Measurements from ENCODE around the gene HIGD1B. TPM values are rescaled to one million over a fixed set of nuclear protein-coding genes. Genes with fewer than 3 reads are reported as not detected.

HIGD1B gene
- total and polyA plus RNA-seq, 2 of the 13 experiments (the other 11 are each of a cell fraction or from before 2014, with no cell fraction given) = not detected

DNA sequence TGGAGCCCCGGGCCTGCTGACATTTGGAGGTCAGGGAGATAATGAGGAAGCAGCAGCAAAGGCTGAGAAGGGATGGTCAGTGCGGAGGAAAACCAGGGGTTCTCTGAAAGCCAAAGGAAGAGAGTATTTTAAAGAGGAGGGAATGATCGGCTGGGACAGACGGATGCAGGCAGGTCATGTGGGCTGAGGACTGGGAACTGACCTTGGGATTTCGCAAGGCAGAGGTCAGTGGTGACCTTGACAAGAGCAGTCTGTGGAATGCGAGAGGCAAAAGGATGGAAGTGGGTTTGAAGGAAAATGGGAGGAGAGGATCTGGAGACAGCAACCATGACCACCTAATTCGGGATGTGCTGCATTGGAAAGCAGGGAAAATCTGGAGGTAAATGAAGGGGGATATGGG lies 41.3 kb downstream of the HIGD1B start (continued):
- TF ChIP-seq EP300 (IDR thresholded peaks at IDR 0.05; ENCODE audit: low read depth in 2 of 2, low read length in 2 of 2) = no peak
- no peak; the same call in 1 of the 2 replicates for TF ChIP-seq EP300 (CRISPR knock-in tag; IDR thresholded peaks at IDR 0.05; ENCODE audit: borderline replicate concordance)
- no peak for TF ChIP-seq ZNF839 (CRISPR knock-in tag; IDR thresholded peaks at IDR 0.05; ENCODE audit: borderline replicate concordance)
- TF ChIP-seq, protein P1, sequence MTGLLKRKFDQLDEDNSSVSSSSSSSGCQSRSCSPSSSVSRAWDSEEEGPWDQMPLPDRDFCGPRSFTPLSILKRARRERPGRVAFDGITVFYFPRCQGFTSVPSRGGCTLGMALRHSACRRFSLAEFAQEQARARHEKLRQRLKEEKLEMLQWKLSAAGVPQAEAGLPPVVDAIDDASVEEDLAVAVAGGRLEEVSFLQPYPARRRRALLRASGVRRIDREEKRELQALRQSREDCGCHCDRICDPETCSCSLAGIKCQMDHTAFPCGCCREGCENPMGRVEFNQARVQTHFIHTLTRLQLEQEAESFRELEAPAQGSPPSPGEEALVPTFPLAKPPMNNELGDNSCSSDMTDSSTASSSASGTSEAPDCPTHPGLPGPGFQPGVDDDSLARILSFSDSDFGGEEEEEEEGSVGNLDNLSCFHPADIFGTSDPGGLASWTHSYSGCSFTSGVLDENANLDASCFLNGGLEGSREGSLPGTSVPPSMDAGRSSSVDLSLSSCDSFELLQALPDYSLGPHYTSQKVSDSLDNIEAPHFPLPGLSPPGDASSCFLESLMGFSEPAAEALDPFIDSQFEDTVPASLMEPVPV (CRISPR knock-in tag; IDR thresholded peaks at IDR 0.05) = no peak
- TF ChIP-seq, protein P2, sequence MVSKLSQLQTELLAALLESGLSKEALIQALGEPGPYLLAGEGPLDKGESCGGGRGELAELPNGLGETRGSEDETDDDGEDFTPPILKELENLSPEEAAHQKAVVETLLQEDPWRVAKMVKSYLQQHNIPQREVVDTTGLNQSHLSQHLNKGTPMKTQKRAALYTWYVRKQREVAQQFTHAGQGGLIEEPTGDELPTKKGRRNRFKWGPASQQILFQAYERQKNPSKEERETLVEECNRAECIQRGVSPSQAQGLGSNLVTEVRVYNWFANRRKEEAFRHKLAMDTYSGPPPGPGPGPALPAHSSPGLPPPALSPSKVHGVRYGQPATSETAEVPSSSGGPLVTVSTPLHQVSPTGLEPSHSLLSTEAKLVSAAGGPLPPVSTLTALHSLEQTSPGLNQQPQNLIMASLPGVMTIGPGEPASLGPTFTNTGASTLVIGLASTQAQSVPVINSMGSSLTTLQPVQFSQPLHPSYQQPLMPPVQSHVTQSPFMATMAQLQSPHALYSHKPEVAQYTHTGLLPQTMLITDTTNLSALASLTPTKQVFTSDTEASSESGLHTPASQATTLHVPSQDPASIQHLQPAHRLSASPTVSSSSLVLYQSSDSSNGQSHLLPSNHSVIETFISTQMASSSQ (IDR thresholded peaks at IDR 0.05; ENCODE audit: low read depth) = no peak
- TF ChIP-seq, protein P2 (CRISPR knock-in tag; IDR thresholded peaks at IDR 0.05; ENCODE audit: borderline replicate concordance) = no peak

DNA sequence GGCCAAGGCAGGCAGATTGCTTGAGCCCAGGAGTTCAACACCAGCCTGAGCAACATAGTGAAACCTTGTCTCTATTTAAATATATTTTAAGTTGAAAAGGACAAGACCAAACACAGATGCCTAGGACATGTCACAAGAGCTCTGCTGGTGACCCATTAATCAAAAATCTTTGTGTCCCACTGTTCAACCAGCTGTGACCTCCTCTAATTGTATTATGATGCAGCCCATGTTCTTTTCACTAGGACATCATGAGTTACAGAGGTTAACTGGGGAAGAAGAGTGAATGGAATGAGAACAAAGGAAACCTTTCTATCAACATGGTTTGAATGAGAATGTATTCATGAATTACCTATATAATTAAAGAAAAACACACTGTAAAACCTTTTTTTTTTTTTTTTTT lies 44.6 kb downstream of the HIGD1B start:
- in situ Hi-C loops (cut with HindIII; ENCODE audit: extremely low pct_ligation_motif_present, low pct_unique_long_range_greater_than_20kb) = no loop called here
- ChIA-PET POLR2A (no interaction called here), CTCF (ENCODE audit: low intra/inter-chr PET ratio, low total read pairs) (no interaction called here)
- DNase-seq (ENCODE audit: low spot score) = no peak
- Histone ChIP-seq H3K4me3 (replicated peaks in 1 of 3; ENCODE audit: insufficient read depth in 1 of 3, low read depth in 2 of 3, low read length in 3 of 3) (no peak overlapping the region), H3K79me2 (ENCODE audit: insufficient read depth, low read length) (peaks cover 48% of the 10 kb centered on the region), H4K20me1 (ENCODE audit: insufficient read depth, low read length) (peaks cover 22% of the 10 kb centered on the region), H3K36me3 (replicated peaks in 1 of 2; ENCODE audit: control insufficient read depth in 1 of 2, insufficient read depth in 2 of 2, low read length in 2 of 2) (peaks cover 9 to 39% of the 10 kb centered on the region in 2 experiments), H3K9me3 (ENCODE audit: low read length) (no peaks in the 10 kb centered on the region), H2AFZ (ENCODE audit: low read length) (no peak overlapping the region), H3K27me3 (ENCODE audit: control insufficient read depth in 1 of 2, insufficient read depth in 2 of 2, low read length in 2 of 2) (no peaks in the 10 kb centered on the region), H3K4me1 (ENCODE audit: insufficient read depth, low read length) (peaks cover 22% of the 10 kb centered on the region), H3K27ac (ENCODE audit: extremely low read length, insufficient read depth, low read length) (no peak overlapping the region), H3K4me2 (ENCODE audit: low read depth, low read length) (no peak overlapping the region), H3K9ac (ENCODE audit: insufficient read depth, low read depth, low read length) (no peak overlapping the region)
- BruUV-seq (replicated peaks) = no TSS peak
- no peak for ATAC-seq
- FAIRE-seq = no peak
- intact Hi-C loops (cut with micrococcal nuclease; ENCODE audit: unreplicated experiment) = no loop called here
- TF ChIP-seq PITX1 (CRISPR knock-in tag; IDR thresholded peaks at IDR 0.05) (no peak), ZBTB38 (CRISPR knock-in tag; IDR thresholded peaks at IDR 0.05) (no peak), XRCC5 (optimal IDR thresholded peaks at IDR 0.05; ENCODE audit: low read length) (no peak), GTF2F1 (IDR thresholded peaks at IDR 0.05; ENCODE audit: low read length) (no peak), NFIC (IDR thresholded peaks at IDR 0.05; ENCODE audit: low read length) (no peak), NCOA5 (CRISPR knock-in tag; IDR thresholded peaks at IDR 0.05) (no peak)
- TF ChIP-seq, protein P3, sequence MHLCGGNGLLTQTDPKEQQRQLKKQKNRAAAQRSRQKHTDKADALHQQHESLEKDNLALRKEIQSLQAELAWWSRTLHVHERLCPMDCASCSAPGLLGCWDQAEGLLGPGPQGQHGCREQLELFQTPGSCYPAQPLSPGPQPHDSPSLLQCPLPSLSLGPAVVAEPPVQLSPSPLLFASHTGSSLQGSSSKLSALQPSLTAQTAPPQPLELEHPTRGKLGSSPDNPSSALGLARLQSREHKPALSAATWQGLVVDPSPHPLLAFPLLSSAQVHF (CRISPR knock-in tag; IDR thresholded peaks at IDR 0.05) = no peak
- TF ChIP-seq, protein P4, sequence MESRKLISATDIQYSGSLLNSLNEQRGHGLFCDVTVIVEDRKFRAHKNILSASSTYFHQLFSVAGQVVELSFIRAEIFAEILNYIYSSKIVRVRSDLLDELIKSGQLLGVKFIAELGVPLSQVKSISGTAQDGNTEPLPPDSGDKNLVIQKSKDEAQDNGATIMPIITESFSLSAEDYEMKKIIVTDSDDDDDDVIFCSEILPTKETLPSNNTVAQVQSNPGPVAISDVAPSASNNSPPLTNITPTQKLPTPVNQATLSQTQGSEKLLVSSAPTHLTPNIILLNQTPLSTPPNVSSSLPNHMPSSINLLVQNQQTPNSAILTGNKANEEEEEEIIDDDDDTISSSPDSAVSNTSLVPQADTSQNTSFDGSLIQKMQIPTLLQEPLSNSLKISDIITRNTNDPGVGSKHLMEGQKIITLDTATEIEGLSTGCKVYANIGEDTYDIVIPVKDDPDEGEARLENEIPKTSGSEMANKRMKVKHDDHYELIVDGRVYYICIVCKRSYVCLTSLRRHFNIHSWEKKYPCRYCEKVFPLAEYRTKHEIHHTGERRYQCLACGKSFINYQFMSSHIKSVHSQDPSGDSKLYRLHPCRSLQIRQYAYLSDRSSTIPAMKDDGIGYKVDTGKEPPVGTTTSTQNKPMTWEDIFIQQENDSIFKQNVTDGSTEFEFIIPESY (CRISPR knock-in tag; IDR thresholded peaks at IDR 0.05) = no peak
- TF ChIP-seq, protein P5, sequence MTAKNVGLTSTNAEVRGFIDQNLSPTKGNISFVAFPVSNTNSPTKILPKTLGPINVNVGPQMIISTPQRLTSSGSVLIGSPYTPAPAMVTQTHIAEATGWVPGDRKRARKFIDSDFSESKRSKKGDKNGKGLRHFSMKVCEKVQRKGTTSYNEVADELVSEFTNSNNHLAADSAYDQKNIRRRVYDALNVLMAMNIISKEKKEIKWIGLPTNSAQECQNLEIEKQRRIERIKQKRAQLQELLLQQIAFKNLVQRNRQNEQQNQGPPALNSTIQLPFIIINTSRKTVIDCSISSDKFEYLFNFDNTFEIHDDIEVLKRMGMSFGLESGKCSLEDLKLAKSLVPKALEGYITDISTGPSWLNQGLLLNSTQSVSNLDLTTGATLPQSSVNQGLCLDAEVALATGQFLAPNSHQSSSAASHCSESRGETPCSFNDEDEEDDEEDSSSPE (CRISPR knock-in tag; IDR thresholded peaks at IDR 0.05) = no peak

Measured in HepG2 (cell line).